ENCODE results near the gene LYPD5.

LYPD5 gene

DNA sequence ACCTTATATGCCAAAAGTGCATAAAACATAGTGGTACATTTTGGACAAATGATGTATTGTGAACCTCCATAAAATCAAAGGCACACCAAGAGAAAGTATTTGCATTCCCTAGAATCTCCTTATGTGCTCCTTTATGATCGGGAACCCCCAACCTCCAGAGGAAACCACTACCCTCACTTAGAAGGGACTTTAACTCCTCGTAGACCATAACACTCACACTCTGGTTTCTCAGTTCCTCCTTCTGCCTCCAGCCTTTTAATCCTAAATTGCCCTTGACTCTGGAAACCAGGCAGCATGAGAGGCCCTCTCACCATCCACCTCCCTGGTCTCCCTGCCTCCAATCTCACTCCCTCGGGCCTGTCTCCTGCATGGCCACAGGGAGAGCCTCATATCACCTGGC is 11.7 kb downstream of the LYPD5 start:
- Histone ChIP-seq H2AFZ (ENCODE audit: low read depth, low read length, severe bottlenecking) (no peak overlapping the region), H3K4me2 (ENCODE audit: low read depth, low read length, poor library complexity, severe bottlenecking) (no peak overlapping the region), H3K27ac (ENCODE audit: low read depth, low read length) (no peak overlapping the region), H3K27me3 (ENCODE audit: low read length) (no peaks in the 10 kb centered on the region), H3K9me3 (ENCODE audit: insufficient read depth, low read length) (no peaks in the 10 kb centered on the region), H4K20me1 (ENCODE audit: low read depth, low read length) (no peaks in the 10 kb centered on the region), H3K9me2 (replicated peaks; ENCODE audit: insufficient read depth, low read length) (no peaks in the 10 kb centered on the region), H3K9ac (ENCODE audit: low read length) (no peak overlapping the region), H3K4me3 (ENCODE audit: insufficient read depth, low read length, poor library complexity, severe bottlenecking) (no peak overlapping the region), H3F3A (ENCODE audit: insufficient read depth) (no peaks in the 10 kb centered on the region), H3K79me2 (ENCODE audit: insufficient read depth, low read length) (no peaks in the 10 kb centered on the region), H3K36me3 (ENCODE audit: low read length) (no peaks in the 10 kb centered on the region)
- TF ChIP-seq EZH2phosphoT487 (conservative IDR thresholded peaks at IDR 0.05; ENCODE audit: low read length) (no peak), CTCF (IDR thresholded peaks at IDR 0.05; ENCODE audit: insufficient read depth, low read length, poor library complexity, severe bottlenecking) (no peak)

DNA sequence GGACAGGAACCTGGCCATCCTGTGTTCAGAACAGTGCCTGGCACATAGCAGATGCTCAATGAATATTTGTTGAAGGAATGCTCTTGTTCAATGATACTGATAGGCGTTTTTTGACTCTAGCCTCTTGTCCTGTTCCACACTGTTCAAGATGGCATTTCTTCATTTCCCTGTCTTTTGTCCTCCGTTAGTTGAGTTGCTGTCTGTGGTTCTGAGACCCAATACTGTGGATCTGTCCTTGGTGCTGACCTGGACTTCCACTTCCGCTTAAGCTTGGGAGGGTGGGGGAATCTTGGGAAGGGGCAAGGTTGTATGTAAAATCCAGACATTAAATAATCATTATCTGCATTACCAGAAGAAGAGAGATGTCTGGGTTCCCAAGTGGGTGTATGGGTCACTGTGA is 13.2 kb downstream of the LYPD5 start:
- H3K27me3 ChIP-seq (ENCODE audit: low read length) = no peaks in the 10 kb centered on the region
- H3K79me2 ChIP-seq (ENCODE audit: insufficient read depth, low read length) = no peaks in the 10 kb centered on the region
- H3K9me3 ChIP-seq (ENCODE audit: insufficient read depth, low read length) = no peaks in the 10 kb centered on the region
- no peaks in the 10 kb centered on the region for H4K20me1 ChIP-seq (ENCODE audit: low read depth, low read length)
- H3K27ac ChIP-seq (ENCODE audit: low read depth, low read length) = no peak overlapping the region
- H3K4me3 ChIP-seq (ENCODE audit: insufficient read depth, low read length, poor library complexity, severe bottlenecking) = no peak overlapping the region
- H3K9me2 ChIP-seq (replicated peaks; ENCODE audit: insufficient read depth, low read length) = no peaks in the 10 kb centered on the region
- no peak overlapping the region for H3K9ac ChIP-seq (ENCODE audit: low read length)
- no peak overlapping the region for H3K4me2 ChIP-seq (ENCODE audit: low read depth, low read length, poor library complexity, severe bottlenecking)
- H2AFZ ChIP-seq (ENCODE audit: low read depth, low read length, severe bottlenecking) = no peak overlapping the region
- TF ChIP-seq CTCF (IDR thresholded peaks at IDR 0.05; ENCODE audit: insufficient read depth, low read length, poor library complexity, severe bottlenecking) (no peak), EZH2phosphoT487 (conservative IDR thresholded peaks at IDR 0.05; ENCODE audit: low read length) (no peak)
- peaks cover 12% of the 10 kb centered on the region for H3F3A ChIP-seq (ENCODE audit: insufficient read depth)
- H3K36me3 ChIP-seq (ENCODE audit: low read length) = no peaks in the 10 kb centered on the region

- no peak for TF ChIP-seq EZH2phosphoT487 (conservative IDR thresholded peaks at IDR 0.05; ENCODE audit: low read length)
- TF ChIP-seq CTCF (IDR thresholded peaks at IDR 0.05; ENCODE audit: insufficient read depth, low read length, poor library complexity, severe bottlenecking) = no peak
- Histone ChIP-seq H3F3A (ENCODE audit: insufficient read depth) (peaks cover 20% of the 10 kb centered on the region), H3K9ac (ENCODE audit: low read length) (no peak overlapping the region), H2AFZ (ENCODE audit: low read depth, low read length, severe bottlenecking) (no peak overlapping the region), H3K9me3 (ENCODE audit: insufficient read depth, low read length) (no peaks in the 10 kb centered on the region), H3K79me2 (ENCODE audit: insufficient read depth, low read length) (no peaks in the 10 kb centered on the region), H3K4me3 (ENCODE audit: insufficient read depth, low read length, poor library complexity, severe bottlenecking) (no peak overlapping the region), H3K27ac (ENCODE audit: low read depth, low read length) (no peak overlapping the region), H3K27me3 (ENCODE audit: low read length) (no peaks in the 10 kb centered on the region), H3K4me2 (ENCODE audit: low read depth, low read length, poor library complexity, severe bottlenecking) (no peak overlapping the region), H4K20me1 (ENCODE audit: low read depth, low read length) (no peaks in the 10 kb centered on the region), H3K9me2 (replicated peaks; ENCODE audit: insufficient read depth, low read length) (no peaks in the 10 kb centered on the region), H3K36me3 (ENCODE audit: low read length) (no peaks in the 10 kb centered on the region)
These were observed 15.6 kb downstream of the LYPD5 start for GRCh38 chr19:43786665-43787064.
